Cardiac fibroblast (primary cell): Measurements from ENCODE around the gene MAGOH.

ENCODE experiments used
- DNase-seq, 2 donors: peaks; one replicate each; pipeline versions ENCODE4 v3.0.0 to v3.0.0-alpha.2; 2010; ENCODE audit warnings: low read depth in 2 of 2
- H3K4me3 ChIP-seq, 2 donors: replicated peaks in 1 of 2; 1 replicate in 1 of 2; 2 replicates in 1 of 2; pipeline ENCODE4 v1.5.1; 2011; ENCODE audit warnings: low read depth in 2 of 2, low read length in 2 of 2, mild to moderate bottlenecking in 2 of 2, moderate library complexity in 1 of 2
- CTCF ChIP-seq: IDR thresholded peaks from one replicate; pipeline ENCODE4 v1.5.1; 2011; ENCODE audit warnings: low read depth, mild to moderate bottlenecking, low read length, inconsistent platforms

Gene MAGOH

GRCh38 chr1:53198241-53198651 is 40.1 kb downstream of the MAGOH start:
- H3K4me3 ChIP-seq = no peak overlapping the region
- peak in 1 of 2 donors; percentile 42 for DNase-seq

GRCh38 chr1:53197291-53198200 is 40.8 kb downstream of the MAGOH start:
- H3K4me3 ChIP-seq = peak overlapping the region; percentile 82 to 88
- DNase-seq = peak in 1 of 2 donors; percentile 37
- TF ChIP-seq CTCF = no peak

More at GRCh38 chr1:53198241-53198651, 40.1 kb downstream of the MAGOH start:
- no peak for TF ChIP-seq CTCF

GRCh38 chr1:53196485-53197290 is 41.6 kb downstream of the MAGOH start, which contains the start of gene CPT2:
Gene CPT2, plus strand, starts transcription at chr1:53196824. Its CDS starts 120 bp downstream, at chr1:53196944.
- H3K4me3 ChIP-seq = peak within 1 kb of the TSS; percentile 82 to 88
- TF ChIP-seq CTCF = no peak
- peak; percentile 89 to 94 for DNase-seq

- no peak for TF ChIP-seq CTCF
- H3K4me3 ChIP-seq = peak overlapping the region; percentile 82 to 88
- no peak for DNase-seq
Observed at GRCh38 chr1:53196017-53196484, 42.3 kb downstream of the MAGOH start.

GRCh38 chr1:53195246-53196016 is 42.9 kb downstream of the MAGOH start:
- no peak overlapping the region for H3K4me3 ChIP-seq
- DNase-seq = no peak

More at GRCh38 chr1:53195246-53196016, 42.9 kb downstream of the MAGOH start:
- no peak for TF ChIP-seq CTCF
